H9 (cell line): ENCODE measurements around the gene HSD11B1L. TPM values are rescaled to one million over a fixed set of nuclear protein-coding genes. Genes with fewer than 3 reads are reported as not detected.

ENCODE experiments used
- DNase-seq: peaks from one replicate; pipeline ENCODE4 v3.0.0-alpha.2; 2017
- H2AFZ ChIP-seq: one replicate; pipeline ENCODE4 v1.6.1; 2013; ENCODE audit warnings: mild to moderate bottlenecking, low read length, control low read depth, moderate library complexity
- H2AK5ac ChIP-seq: 2 replicates; pipeline ENCODE4 v1.6.1; 2013; ENCODE audit warnings: low read length, control low read depth, mixed read lengths; ENCODE audit not compliant: insufficient read length
- H2BK120ac ChIP-seq: one replicate; pipeline ENCODE4 v1.6.1; 2013; ENCODE audit warnings: low read depth, mild to moderate bottlenecking, low read length, control low read depth, inconsistent platforms; ENCODE audit not compliant: poor library complexity, severe bottlenecking
- H2BK12ac ChIP-seq: 2 replicates; pipeline ENCODE4 v1.6.1; 2013; ENCODE audit warnings: low read length, control low read depth, mixed read lengths, low read depth; ENCODE audit not compliant: insufficient read length
- H2BK15ac ChIP-seq: 2 replicates; pipeline ENCODE4 v1.6.1; 2013; ENCODE audit warnings: low read depth, low read length, control low read depth
- H2BK20ac ChIP-seq: one replicate; pipeline ENCODE4 v1.6.1; 2013; ENCODE audit warnings: low read depth, mild to moderate bottlenecking, low read length, control low read depth, inconsistent platforms; ENCODE audit not compliant: poor library complexity, severe bottlenecking
- H2BK5ac ChIP-seq: 2 replicates; pipeline ENCODE4 v1.6.1; 2013; ENCODE audit warnings: low read length, control low read depth, mixed read lengths; ENCODE audit not compliant: insufficient read length
- H3K14ac ChIP-seq: 2 replicates; pipeline ENCODE4 v1.6.1; 2013; ENCODE audit warnings: low read length, control low read depth; ENCODE audit not compliant: insufficient read depth
- H3K18ac ChIP-seq: 2 replicates; pipeline ENCODE4 v1.6.1; 2013; ENCODE audit warnings: low read depth, mild to moderate bottlenecking, mixed read lengths, low read length, control low read depth; ENCODE audit not compliant: insufficient read length
- H3K23ac ChIP-seq: 2 replicates; pipeline ENCODE4 v1.6.1; 2013; ENCODE audit warnings: low read length, control low read depth, mixed read lengths, low read depth; ENCODE audit not compliant: insufficient read length
- H3K23me2 ChIP-seq: 2 replicates; pipeline ENCODE4 v1.6.1; 2013; ENCODE audit warnings: low read depth, mild to moderate bottlenecking, mixed read lengths, low read length, control low read depth; ENCODE audit not compliant: insufficient read length, poor library complexity, severe bottlenecking
- H3K27ac ChIP-seq: 2 replicates; pipeline ENCODE4 v1.5.1; 2013; ENCODE audit warnings: low read length, control low read depth, mixed read lengths, low read depth; ENCODE audit not compliant: insufficient read length
- H3K27me3 ChIP-seq: 2 replicates; pipeline ENCODE4 v1.6.1; 2013; ENCODE audit warnings: low read length, control low read depth, inconsistent platforms; ENCODE audit not compliant: insufficient read depth
- H3K4ac ChIP-seq: 2 replicates; pipeline ENCODE4 v1.6.1; 2013; ENCODE audit warnings: low read depth, mild to moderate bottlenecking, control low read depth, inconsistent platforms, low read length, moderate library complexity
- H3K4me1 ChIP-seq: 2 replicates; pipeline ENCODE4 v1.6.1; 2013; ENCODE audit warnings: low read length, control low read depth, inconsistent platforms; ENCODE audit not compliant: insufficient read depth
- H3K4me2 ChIP-seq: 2 replicates; pipeline ENCODE4 v1.6.1; 2013; ENCODE audit warnings: low read length, control low read depth, mixed read lengths; ENCODE audit not compliant: insufficient read length, insufficient read depth
- H3K56ac ChIP-seq: 2 replicates; pipeline ENCODE4 v1.6.1; 2013; ENCODE audit warnings: low read depth, mild to moderate bottlenecking, mixed read lengths, low read length, control low read depth; ENCODE audit not compliant: insufficient read length
- H3K79me1 ChIP-seq: 2 replicates; pipeline ENCODE4 v1.6.1; 2013; ENCODE audit warnings: low read depth, mild to moderate bottlenecking, moderate library complexity, low read length, control low read depth, inconsistent platforms; ENCODE audit not compliant: insufficient read depth, poor library complexity, severe bottlenecking
- H3K79me2 ChIP-seq: 2 replicates; pipeline ENCODE4 v1.6.1; 2013; ENCODE audit warnings: low read length, control low read depth, inconsistent platforms; ENCODE audit not compliant: insufficient read depth
- H3K9ac ChIP-seq: 2 replicates; pipeline ENCODE4 v1.6.1; 2013; ENCODE audit warnings: low read length, control low read depth, mixed read lengths; ENCODE audit not compliant: insufficient read length; ENCODE audit errors: extremely low read depth
- H3K9me3 ChIP-seq: one replicate; pipeline ENCODE4 v1.6.1; 2013; ENCODE audit warnings: low read depth, low read length, inconsistent platforms; ENCODE audit not compliant: control insufficient read depth
- H3T11ph ChIP-seq: one replicate; pipeline ENCODE4 v1.6.1; 2013; ENCODE audit warnings: mild to moderate bottlenecking, low read length, control low read depth, inconsistent platforms
- H4K20me1 ChIP-seq: one replicate; pipeline ENCODE4 v1.6.1; 2013; ENCODE audit not compliant: control insufficient read depth, insufficient read length, insufficient read depth
- H4K5ac ChIP-seq: 2 replicates; pipeline ENCODE4 v1.6.1; 2013; ENCODE audit warnings: low read depth, mild to moderate bottlenecking, mixed read lengths, low read length, control low read depth; ENCODE audit not compliant: insufficient read length
- H4K8ac ChIP-seq: replicated peaks from 2 replicates; pipeline ENCODE4 v1.6.1; 2013; ENCODE audit warnings: low read length, control low read depth, mixed read lengths, low read depth; ENCODE audit not compliant: insufficient read length
- H4K91ac ChIP-seq: 2 replicates; pipeline ENCODE4 v1.6.1; 2013; ENCODE audit warnings: low read depth, mild to moderate bottlenecking, moderate library complexity, mixed read lengths, low read length, control low read depth; ENCODE audit not compliant: insufficient read length
- H3K27ac Mint-ChIP-seq, 3 experiments: 2 replicates in 2 of 3; 3 replicates in 1 of 3; pipeline ENCODE4 v1.8.0; 2020 to 2021; ENCODE audit warnings: mixed read lengths in 3 of 3, mild to moderate bottlenecking in 1 of 3, moderate library complexity in 1 of 3
- H3K27me3 Mint-ChIP-seq: 2 replicates; pipeline ENCODE4 v1.8.0; 2021; ENCODE audit warnings: low read depth, mild to moderate bottlenecking, moderate library complexity, mixed read lengths
- H3K36me3 Mint-ChIP-seq, 3 experiments: 2 replicates in 2 of 3; 3 replicates in 1 of 3; pipeline ENCODE4 v1.8.0; 2020 to 2021; ENCODE audit warnings: low read depth in 3 of 3, mixed read lengths in 3 of 3; ENCODE audit not compliant: insufficient read depth in 1 of 3
- H3K4me1 Mint-ChIP-seq, 2 experiments: 2 replicates each; pipeline ENCODE4 v1.8.0; 2020; ENCODE audit warnings: mixed read lengths in 2 of 2
- H3K4me3 Mint-ChIP-seq, 2 experiments: 2 replicates in 1 of 2; 3 replicates in 1 of 2; pipeline ENCODE4 v1.8.0; 2020 to 2021; ENCODE audit warnings: mild to moderate bottlenecking in 2 of 2, mixed read lengths in 2 of 2, moderate library complexity in 1 of 2
- H3K9me3 Mint-ChIP-seq, 2 experiments: 2 replicates in 1 of 2; 3 replicates in 1 of 2; pipeline ENCODE4 v1.8.0; 2020; ENCODE audit warnings: mild to moderate bottlenecking in 2 of 2, mixed read lengths in 2 of 2, moderate library complexity in 1 of 2
- WGBS: extraction: QIAGEN DNeasy Blood & Tissue Kit; methylation state at CpG from one replicate; pipeline ENCODE4 v1.1.7; 2013; ENCODE audit warnings: missing lambda C conversion rate, low lambda C conversion rate, mixed read lengths; ENCODE audit not compliant: insufficient read length; ENCODE audit errors: extremely low coverage; 5-methylcytosine and 5-hydroxymethylcytosine counted together
- total RNA-seq: library from RNA; stranded (reverse); gene quantifications from 2 replicates; pipeline ENCODE4 v1.2.1, GENCODE V29; 2021
- TF ChIP-seq, protein P1 (sequence below): fragments of 200-600 bp; sonication (generic); conservative IDR thresholded peaks from 3 replicates; pipeline ENCODE4 v1.8.0; 2021; ENCODE audit warnings: antibody characterized with exemption, mild to moderate bottlenecking

The HSD11B1L gene
- total RNA-seq, 1 experiment from 2014 or later = 9.3 TPM

DNA sequence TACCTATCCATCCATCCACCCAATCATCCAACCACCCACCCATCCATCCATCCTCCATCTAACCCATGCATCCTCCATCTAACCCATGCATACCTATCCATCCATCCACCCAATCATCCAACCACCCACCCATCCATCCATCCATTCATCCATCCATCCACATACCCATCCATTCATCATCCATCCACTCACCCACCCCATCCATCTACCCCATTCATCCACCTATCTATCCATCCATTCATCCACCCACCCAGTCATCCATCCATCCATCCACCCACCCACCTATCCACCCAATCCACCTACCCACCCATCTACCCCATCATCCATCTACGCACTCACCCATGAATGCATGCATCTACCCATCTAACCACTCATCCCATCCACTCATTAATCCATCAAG is 7.1 kb upstream of the HSD11B1L start:
- no peak overlapping the region for H3K23ac ChIP-seq
- no peak overlapping the region for H3K27ac ChIP-seq
- H3K4me1 Mint-ChIP-seq = peaks cover 2 to 6% of the 10 kb centered on the region in 2 experiments; a peak in 2 of 4 replicates
- no peaks in the 10 kb centered on the region for H3K79me1 ChIP-seq
- H3K9ac ChIP-seq = no peak overlapping the region
- no peak overlapping the region for H3K56ac ChIP-seq
- H2BK20ac ChIP-seq = no peak overlapping the region
- no peak overlapping the region for H3K4me2 ChIP-seq
- TF ChIP-seq, protein P1, sequence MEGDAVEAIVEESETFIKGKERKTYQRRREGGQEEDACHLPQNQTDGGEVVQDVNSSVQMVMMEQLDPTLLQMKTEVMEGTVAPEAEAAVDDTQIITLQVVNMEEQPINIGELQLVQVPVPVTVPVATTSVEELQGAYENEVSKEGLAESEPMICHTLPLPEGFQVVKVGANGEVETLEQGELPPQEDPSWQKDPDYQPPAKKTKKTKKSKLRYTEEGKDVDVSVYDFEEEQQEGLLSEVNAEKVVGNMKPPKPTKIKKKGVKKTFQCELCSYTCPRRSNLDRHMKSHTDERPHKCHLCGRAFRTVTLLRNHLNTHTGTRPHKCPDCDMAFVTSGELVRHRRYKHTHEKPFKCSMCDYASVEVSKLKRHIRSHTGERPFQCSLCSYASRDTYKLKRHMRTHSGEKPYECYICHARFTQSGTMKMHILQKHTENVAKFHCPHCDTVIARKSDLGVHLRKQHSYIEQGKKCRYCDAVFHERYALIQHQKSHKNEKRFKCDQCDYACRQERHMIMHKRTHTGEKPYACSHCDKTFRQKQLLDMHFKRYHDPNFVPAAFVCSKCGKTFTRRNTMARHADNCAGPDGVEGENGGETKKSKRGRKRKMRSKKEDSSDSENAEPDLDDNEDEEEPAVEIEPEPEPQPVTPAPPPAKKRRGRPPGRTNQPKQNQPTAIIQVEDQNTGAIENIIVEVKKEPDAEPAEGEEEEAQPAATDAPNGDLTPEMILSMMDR = no peak
- H3K18ac ChIP-seq = no peak overlapping the region
- no peak overlapping the region for H2AFZ ChIP-seq
- no peak overlapping the region for H2BK12ac ChIP-seq
- WGBS = 100% methylated on average over 1 of the region's 1 CpG
- no peaks in the 10 kb centered on the region for H4K20me1 ChIP-seq
- no peaks in the 10 kb centered on the region for H3K9me3 Mint-ChIP-seq
- no peaks in the 10 kb centered on the region for H3K27me3 ChIP-seq
- no peak overlapping the region for H3K4me3 Mint-ChIP-seq
- no peak overlapping the region for H2BK120ac ChIP-seq
- no peak overlapping the region for H3K4ac ChIP-seq
- H3K14ac ChIP-seq = no peak overlapping the region
- H3K27me3 Mint-ChIP-seq = no peaks in the 10 kb centered on the region; the same call in 1 of the 2 replicates
- H3K79me2 ChIP-seq = no peaks in the 10 kb centered on the region
- no peak overlapping the region for H4K91ac ChIP-seq
- H3T11ph ChIP-seq = no peak overlapping the region
- H3K36me3 Mint-ChIP-seq = peaks cover 12 to 37% (median 23%) of the 10 kb centered on the region in 3 experiments; a peak in 6 of 7 replicates
- H4K8ac ChIP-seq = no peak overlapping the region
- no peak overlapping the region for H3K27ac Mint-ChIP-seq
- H2AK5ac ChIP-seq = no peak overlapping the region
- no peak overlapping the region for H4K5ac ChIP-seq
- DNase-seq = no peak
- H3K4me1 ChIP-seq = no peaks in the 10 kb centered on the region
- no peak overlapping the region for H2BK15ac ChIP-seq
- H2BK5ac ChIP-seq = no peak overlapping the region
- H3K9me3 ChIP-seq = no peaks in the 10 kb centered on the region
- H3K23me2 ChIP-seq = no peaks in the 10 kb centered on the region
